GM10248 (cell line): Measurements from ENCODE around the gene GABBR2.

Experiments used
- CTCF ChIA-PET: fragments of 300-600 bp; sonication (Branson Sonifier 250); formaldehyde crosslinking; extraction: SDS; loops from one replicate; lab custom pipeline; 2021; ENCODE audit warnings: antibody characterized with exemption; lab: Yijun Ruan, JAX
- POLR2A ChIA-PET: fragments of 350-650 bp; sonication (Branson Sonifier 250); formaldehyde crosslinking; extraction: SDS; loops from one replicate; lab custom pipeline; 2020; ENCODE audit warnings: antibody characterized with exemption; lab: Yijun Ruan, JAX
- DNase-seq: peaks from one replicate; pipeline ENCODE4 v3.0.0; 2012; ENCODE audit errors: extremely low spot score
- TF ChIP-seq, protein P1 (sequence below): IDR thresholded peaks from 2 replicates; pipeline ENCODE4 v1.5.1; 2012; ENCODE audit warnings: mild to moderate bottlenecking, low read depth; ENCODE audit errors: extremely low read depth, missing control alignments, control extremely low read depth

GABBR2 gene

DNA sequence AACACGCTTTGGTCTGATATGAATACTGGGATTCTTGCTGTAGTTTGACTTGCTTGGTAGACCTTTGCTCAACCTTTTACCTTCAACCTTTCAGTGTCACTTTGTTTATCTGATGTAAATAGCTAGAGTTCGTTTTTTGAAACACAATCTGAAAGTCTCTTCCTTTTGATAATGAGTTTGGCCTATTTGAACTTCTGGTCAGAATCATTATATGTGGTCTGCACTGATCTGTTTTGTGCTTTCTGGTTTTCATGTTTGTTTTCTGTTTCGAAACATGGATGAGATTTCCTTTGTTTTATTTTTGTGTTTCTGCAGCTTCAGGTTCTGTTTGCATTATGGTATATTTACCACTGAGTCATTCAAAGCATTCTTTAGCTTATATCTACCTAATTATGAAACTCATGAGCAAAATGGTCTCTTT lies 217.5 kb downstream of the GABBR2 start:
- CTCF ChIA-PET: interaction anchor here (1.0 to 2.1 kb wide), 2 partner anchors 9 to 11 kb away, joined by 3 to 6 read pairs; no protein-coding TSS in a partner anchor
- DNase-seq: no peak
- TF ChIP-seq, protein P1, sequence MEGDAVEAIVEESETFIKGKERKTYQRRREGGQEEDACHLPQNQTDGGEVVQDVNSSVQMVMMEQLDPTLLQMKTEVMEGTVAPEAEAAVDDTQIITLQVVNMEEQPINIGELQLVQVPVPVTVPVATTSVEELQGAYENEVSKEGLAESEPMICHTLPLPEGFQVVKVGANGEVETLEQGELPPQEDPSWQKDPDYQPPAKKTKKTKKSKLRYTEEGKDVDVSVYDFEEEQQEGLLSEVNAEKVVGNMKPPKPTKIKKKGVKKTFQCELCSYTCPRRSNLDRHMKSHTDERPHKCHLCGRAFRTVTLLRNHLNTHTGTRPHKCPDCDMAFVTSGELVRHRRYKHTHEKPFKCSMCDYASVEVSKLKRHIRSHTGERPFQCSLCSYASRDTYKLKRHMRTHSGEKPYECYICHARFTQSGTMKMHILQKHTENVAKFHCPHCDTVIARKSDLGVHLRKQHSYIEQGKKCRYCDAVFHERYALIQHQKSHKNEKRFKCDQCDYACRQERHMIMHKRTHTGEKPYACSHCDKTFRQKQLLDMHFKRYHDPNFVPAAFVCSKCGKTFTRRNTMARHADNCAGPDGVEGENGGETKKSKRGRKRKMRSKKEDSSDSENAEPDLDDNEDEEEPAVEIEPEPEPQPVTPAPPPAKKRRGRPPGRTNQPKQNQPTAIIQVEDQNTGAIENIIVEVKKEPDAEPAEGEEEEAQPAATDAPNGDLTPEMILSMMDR: no peak
- POLR2A ChIA-PET: no interaction called here

DNA sequence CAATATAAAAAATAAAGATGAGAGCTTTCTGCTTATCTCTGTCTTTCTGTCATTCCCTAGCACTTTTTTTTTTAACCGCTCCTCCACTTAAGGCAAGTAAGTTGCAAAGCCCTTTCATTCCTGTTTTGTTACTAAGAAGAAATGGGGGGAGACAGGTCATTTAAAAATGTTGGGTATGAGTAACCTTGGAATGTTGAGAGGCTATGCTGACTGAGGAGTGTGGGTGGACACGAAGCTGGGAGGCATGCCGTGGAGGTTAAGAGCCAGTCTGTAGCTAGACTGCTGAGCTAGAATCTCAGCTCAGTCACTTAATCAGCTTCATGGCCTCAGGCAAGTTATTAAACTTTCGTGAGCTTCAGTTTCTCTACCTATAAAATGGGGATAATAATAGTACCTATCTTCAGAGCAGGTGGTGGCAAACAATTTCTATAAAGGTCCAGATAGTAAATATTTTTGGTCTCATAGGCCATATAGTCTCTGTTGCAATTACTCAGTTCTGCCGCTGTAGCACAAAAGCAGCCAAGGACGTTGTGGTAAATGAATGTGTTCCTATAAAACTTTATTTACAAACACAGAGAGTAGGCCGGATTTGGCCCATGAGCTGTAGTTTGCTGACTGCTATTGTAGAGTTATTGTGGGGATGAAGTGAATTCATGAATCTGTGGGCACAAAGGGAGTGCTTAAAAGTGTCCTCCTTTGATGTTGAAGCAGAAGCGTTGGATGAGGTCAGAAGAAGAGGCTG lies 220.0 kb downstream of the GABBR2 start:
- ChIA-PET POLR2A (no interaction called here), CTCF (interaction anchor here (0.8 kb wide), 1 partner anchor 282 kb away, joined by 3 read pairs; no protein-coding TSS in a partner anchor)
- no peak for DNase-seq
- TF ChIP-seq, protein P1: no peak

DNA sequence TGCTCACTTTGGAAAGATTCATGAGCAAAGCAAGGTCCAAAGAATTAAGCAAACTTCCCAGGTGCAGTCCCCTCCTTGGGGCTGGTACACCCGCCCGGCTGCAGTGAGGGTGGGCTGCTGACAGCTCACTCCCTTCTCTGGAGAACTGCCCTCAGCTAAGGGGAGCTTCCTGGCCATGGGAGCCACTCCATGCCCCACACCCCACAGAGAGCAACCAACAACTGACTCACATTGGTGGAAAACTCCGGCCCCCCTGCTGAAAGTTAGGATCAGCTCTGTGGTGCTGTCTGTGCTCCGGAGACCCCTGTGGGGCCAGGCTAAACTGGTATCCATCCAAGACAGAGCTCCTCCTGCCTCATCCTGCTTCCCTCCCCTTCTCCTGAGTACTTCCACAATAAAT lies 223.0 kb downstream of the GABBR2 start:
- ChIA-PET CTCF (interaction anchor here (1.8 to 2.3 kb wide), 2 partner anchors 10 to 290 kb away, joined by 5 to 6 read pairs; no protein-coding TSS in a partner anchor), POLR2A (no interaction called here)
- no peak for DNase-seq
- TF ChIP-seq, protein P1: no peak

DNA sequence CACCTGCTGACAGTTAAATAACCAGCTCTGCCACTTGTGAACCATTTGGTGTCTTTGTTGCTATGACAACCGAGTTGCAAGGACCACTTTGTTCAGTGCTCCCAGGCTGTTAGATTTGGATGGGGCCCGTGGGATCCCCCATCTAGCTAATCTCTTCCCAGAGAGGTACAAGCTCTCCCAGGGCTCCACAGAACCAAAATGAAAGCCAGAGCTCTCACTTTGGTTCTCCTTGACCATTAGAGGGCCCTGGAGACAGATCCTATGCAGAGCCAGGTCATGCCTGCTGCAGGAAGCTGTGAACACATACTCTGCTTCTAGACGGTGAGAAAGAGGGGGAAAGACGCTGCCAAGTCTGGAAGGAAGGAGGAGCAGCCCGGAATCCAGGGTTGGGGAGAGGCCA lies 224.6 kb downstream of the GABBR2 start:
- CTCF ChIA-PET: interaction anchor here (1.3 to 2.3 kb wide), 2 partner anchors 20 to 292 kb away, joined by 3 to 6 read pairs; no protein-coding TSS in a partner anchor
- POLR2A ChIA-PET: no interaction called here

DNA sequence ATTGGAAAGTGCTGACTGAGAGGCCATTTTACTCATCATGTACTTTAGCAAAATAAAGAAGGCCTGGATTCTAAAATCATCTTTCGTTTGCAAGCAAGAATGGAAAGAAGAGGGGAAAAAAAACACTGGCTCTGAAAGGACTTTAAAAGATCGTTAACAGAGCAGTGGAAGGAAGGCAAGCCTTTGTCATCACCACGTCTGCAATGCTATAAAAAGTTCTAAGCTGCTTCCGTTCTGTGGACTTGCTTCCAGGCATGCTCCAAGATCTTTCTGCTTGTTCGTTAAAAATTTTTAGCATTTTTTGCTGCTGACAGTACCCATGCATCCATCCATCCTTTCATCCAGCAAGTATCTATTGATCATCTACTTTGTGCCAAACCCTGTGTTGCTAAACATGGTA lies 226.5 kb downstream of the GABBR2 start:
- TF ChIP-seq, protein P1: no peak
- ChIA-PET POLR2A (no interaction called here), CTCF (interaction anchor here (0.6 kb wide), 1 partner anchor 9 kb away, joined by 3 read pairs; no protein-coding TSS in a partner anchor)
- DNase-seq: no peak

More for the DNA sequence above, 224.6 kb downstream of the GABBR2 start:
- TF ChIP-seq, protein P1: no peak
- DNase-seq: no peak

DNA sequence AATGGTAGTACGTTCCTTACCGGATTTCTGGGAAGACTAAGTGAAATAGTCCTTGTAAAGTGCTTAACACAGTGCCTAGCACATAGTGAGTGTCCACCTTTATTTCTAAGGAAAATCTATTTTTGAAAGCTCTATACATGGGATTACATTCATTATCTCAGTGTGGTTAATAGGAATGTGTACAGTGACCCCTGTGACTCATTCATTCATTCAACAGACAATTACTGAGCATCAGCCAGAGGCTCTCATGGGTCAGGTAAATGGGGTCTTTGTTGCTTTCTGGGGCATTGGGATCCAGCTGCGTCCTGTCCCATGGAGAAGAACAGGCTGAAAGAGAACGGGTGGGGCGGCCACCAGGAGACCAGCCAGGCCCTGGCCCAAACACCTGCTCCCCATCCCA lies 227.1 kb downstream of the GABBR2 start:
- CTCF ChIA-PET: no interaction called here
- TF ChIP-seq, protein P1: no peak
- POLR2A ChIA-PET: no interaction called here
- DNase-seq: no peak
